Renal cortical epithelial cell (primary cell): ENCODE data around the gene CERS3. TPM values are rescaled to one million over a fixed set of nuclear protein-coding genes. Genes with fewer than 3 reads are reported as not detected.

ENCODE experiments used
- DNase-seq: peaks from one replicate; pipeline ENCODE4 v3.0.0-alpha.2; 2011; ENCODE audit warnings: low read depth
- total RNA-seq: library from RNA; depleted of rRNA; stranded (reverse); fragments of >200 nt; gene quantifications from 2 replicates; pipeline ENCODE4 v1.2.3, GENCODE V29; 2014

The CERS3 gene
- total RNA-seq, 1 donor from 2014 or later: not detected

GRCh38 chr15:100383302-100384107 is 145.2 kb downstream of the CERS3 start:
- peak; percentile 26 for DNase-seq

DNA sequence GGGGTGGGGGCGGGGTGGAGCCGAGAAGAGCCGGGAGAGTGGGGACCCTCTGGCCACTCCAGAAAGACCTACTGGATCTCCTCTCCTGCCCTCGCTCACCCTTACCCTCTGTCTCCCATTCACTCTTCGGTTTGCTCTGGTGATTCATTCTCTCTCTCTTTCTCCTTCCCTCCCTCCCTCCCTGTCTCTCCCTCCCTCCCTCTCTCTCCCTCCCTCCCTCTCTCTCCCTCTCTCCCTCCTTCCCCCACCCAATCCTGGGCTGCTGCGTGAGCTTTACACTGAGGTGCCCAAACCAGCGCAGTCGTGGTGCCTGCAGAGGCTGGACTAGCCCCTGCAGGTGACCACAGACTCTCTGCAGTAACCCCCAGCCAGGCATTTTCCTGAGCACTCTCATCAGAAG is 154.8 kb downstream of the CERS3 start:
- DNase-seq: peak; percentile 10

DNA sequence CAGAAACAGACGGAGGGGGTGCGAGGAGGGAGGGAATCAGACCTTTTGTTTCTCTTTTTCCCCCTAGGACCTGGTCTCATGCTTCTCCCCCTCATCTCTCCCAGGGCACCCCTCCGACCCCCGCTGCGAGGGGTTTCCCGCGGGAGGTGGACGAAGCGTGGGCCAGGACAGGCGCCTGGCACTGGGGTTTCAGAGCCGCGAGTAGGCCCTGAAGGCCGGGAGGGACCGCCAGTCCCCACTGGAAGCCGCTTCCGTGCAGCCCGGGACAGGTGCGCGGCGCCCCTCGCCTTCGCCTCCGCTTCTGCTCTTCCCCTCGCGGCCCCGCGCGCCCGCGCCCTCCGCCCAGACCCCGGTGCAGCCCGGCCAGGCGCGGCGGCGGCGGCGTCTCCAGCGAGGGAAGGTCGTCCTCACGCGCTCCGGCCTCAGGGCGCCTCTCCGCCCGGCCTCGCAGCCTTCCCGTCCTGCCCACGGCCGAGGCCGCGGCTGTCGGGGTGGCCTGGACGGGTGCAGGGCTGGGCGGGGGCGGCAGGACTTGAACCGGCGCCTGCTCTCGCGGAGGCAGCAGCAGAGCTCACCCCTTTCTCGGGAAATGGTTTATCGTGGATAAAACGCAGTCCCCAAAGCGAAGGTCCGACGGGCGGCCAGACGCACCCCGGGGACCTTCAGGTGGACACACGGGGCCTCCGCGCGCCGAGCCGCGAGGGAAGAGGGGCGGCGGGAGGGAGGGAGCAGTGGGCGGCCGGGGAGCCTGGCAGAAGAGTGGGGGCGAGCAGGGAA is 155.4 kb downstream of the CERS3 start:
- no peak for DNase-seq

DNA sequence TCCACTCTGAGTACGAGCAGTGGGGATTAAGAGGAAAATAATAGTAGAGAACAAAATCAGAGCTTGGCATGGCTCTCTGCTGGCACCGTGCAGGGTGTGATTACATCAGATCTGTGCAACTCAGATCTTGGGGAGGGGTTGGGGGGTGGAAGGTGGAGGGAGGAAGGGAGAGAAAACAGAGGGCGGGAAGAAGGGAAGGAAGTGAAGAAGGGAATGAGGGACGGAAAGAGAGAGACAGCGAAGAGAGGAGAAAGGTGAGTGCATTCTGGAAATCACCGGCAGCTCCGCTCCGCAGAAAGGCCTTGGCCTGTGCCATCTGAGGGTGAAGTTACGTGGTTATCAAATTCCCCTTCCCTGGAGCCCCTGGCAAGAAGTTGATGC is 156.0 kb downstream of the CERS3 start:
- peak; percentile 9 for DNase-seq

DNA sequence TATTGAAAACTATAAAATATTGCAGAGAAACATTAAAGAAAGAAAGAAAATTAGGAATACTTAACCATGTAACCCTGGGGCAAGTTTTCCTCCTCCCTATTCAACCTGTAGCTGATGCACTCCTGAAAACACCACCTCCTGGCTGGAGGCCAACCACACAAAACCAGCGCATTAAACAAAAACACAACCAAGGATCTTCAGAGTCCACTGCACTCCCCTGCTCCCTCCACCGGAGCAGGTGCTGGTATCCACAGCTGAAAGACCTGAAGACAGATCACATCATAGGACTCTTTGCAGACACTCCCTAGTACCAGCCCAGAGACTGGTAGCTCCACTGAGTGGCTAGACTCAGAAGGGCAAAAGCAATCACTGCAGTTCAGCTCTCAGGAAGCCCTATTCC is 173.4 kb downstream of the CERS3 start:
- no peak for DNase-seq

DNA sequence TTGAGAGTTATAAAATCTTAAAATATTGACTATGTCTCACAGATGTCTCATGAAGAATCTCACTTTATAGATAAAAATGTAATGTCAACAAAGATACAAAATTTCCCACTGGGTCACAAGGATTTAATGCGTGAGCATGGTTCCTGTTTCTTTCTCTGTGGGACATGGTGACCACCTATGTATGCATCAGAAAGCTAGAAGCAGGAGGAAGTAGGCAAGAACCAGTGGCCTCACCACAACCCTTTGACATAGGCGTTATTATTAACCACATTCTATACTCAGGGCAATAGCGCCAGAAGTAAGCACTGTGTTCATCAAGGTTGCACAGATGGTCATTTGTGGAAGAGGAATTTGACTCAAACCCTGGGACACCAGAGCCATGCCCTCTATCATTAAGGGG is 175.3 kb downstream of the CERS3 start:
- no peak for DNase-seq

DNA sequence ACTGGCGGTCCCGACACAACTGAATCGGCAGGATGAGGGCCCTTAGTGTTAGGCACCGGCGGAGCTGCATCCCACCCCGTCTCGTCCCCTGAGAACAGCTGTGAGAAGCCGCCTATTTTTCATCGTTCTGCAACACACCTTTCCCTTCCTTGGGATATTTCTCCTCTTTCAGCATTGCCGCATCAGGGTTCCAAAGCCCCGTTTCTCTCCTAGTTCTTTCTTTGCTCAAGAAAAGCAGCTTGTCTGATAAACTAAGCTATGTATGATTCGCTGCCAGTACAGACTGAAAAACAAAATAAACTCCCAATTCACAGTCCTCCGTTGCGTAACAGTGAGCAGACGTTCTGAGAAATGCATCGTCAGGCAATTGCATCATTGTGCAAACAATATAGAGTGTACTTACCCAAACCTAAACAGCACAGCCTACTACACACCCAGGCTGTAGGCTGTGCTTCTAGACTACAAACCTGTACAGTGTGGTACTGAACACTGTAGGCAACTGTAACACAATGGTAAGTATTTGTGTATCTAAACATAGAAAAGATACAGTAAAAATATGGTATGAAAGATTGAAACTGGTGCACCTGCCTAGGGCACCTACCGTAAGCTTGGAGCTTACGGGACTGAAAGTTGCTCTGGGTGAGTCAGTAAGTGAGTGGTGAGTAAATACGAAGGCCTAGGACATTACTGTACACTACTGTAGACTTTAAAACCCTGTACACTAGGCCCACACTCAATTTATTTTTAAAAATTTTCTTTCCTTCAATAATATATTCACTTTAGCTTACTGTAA is 178.1 kb downstream of the CERS3 start:
- peak; percentile 44 for DNase-seq

Other genes starting within 250 kb of the CERS3 start
- gene ADAMTS17, start 187.0 kb downstream of the CERS3 start, total RNA-seq: 1.4 and 1.5 TPM in 2 replicates
- 13.5 and 20.9 TPM in 2 replicates for gene LINS1, start 73.2 kb upstream of the CERS3 start, total RNA-seq
- 17.9 and 30.0 TPM in 2 replicates for gene ASB7, start 73.6 kb upstream of the CERS3 start, total RNA-seq